Thoracic aorta (tissue), 2 donors: Measurements from ENCODE around the gene FXYD2. TPM values are rescaled to one million over a fixed set of nuclear protein-coding genes. Genes with fewer than 3 reads are reported as not detected.

Experiments
- ATAC-seq: fragments of 150-250 bp; one replicate; pipeline ENCODE4 v1.8.0; 2017; ENCODE audit warnings: low read depth; ENCODE audit not compliant: insufficient number of reproducible peaks, low FRiP score
- DNase-seq: peaks from one replicate; pipeline ENCODE4 v3.0.0-alpha.2; 2020; ENCODE audit warnings: low spot score
- H3K27ac ChIP-seq, 2 donors: fragments of 200-600 bp; sonication (generic); 1 replicate in 1 of 2; 2 replicates in 1 of 2; pipeline ENCODE4 v1.5.1; 2016; ENCODE audit warnings: mild to moderate bottlenecking in 2 of 2, moderate library complexity in 2 of 2
- H3K27me3 ChIP-seq: fragments of 200-600 bp; sonication (generic); replicated peaks from 2 replicates; pipeline ENCODE4 v1.6.0; 2016; ENCODE audit warnings: mild to moderate bottlenecking; ENCODE audit not compliant: insufficient read depth
- H3K36me3 ChIP-seq: fragments of 200-600 bp; sonication (generic); one replicate; pipeline ENCODE4 v1.5.1; 2016
- H3K4me1 ChIP-seq, 2 donors: fragments of 200-600 bp; sonication (generic); 1 replicate in 1 of 2; 2 replicates in 1 of 2; pipeline versions ENCODE4 v1.5.1 to v1.6.0; 2016; ENCODE audit warnings: low read depth in 2 of 2, mild to moderate bottlenecking in 1 of 2; ENCODE audit not compliant: control insufficient read depth in 1 of 2
- H3K4me3 ChIP-seq: fragments of 200-600 bp; sonication (generic); 2 replicates; pipeline ENCODE4 v1.5.1; 2016; ENCODE audit warnings: mild to moderate bottlenecking
- H3K9me3 ChIP-seq: fragments of 200-600 bp; sonication (generic); 2 replicates; pipeline ENCODE4 v1.5.1; 2016
- CTCF ChIP-seq: fragments of 200-600 bp; sonication (generic); IDR thresholded peaks from one replicate; pipeline ENCODE4 v1.5.1; 2019; ENCODE audit warnings: antibody characterized with exemption
- total RNA-seq, 2 donors: library from RNA; depleted of rRNA; stranded (reverse); fragments of >200 nt; gene quantifications; one replicate each; pipeline versions ENCODE4 v1.1.0 to v1.2.3, GENCODE V29; 2016

The FXYD2 gene
- total RNA-seq, 2 donors from 2014 or later, result not detected

- no peak for DNase-seq
- no peaks in the 10 kb centered on the region for H3K9me3 ChIP-seq
- no peaks in the 10 kb centered on the region for H3K4me1 ChIP-seq
- no peaks in the 10 kb centered on the region for H3K36me3 ChIP-seq
- H3K27me3 ChIP-seq, result no peaks in the 10 kb centered on the region
- no peak for ATAC-seq
- TF ChIP-seq CTCF, result no peak
- H3K27ac ChIP-seq, result no peak overlapping the region
- H3K4me3 ChIP-seq, result no peak overlapping the region
Observed at GRCh38 chr11:117837070-117837776, 12.7 kb upstream of the FXYD2 start.

- Histone ChIP-seq H3K36me3 (no peaks in the 10 kb centered on the region), H3K27ac (no peak overlapping the region), H3K9me3 (no peaks in the 10 kb centered on the region), H3K27me3 (no peaks in the 10 kb centered on the region), H3K4me1 (no peaks in the 10 kb centered on the region), H3K4me3 (no peak overlapping the region)
- no peak for DNase-seq
- TF ChIP-seq CTCF, result no peak
- no peak for ATAC-seq
Observed at GRCh38 chr11:117836077-117836960, 11.8 kb upstream of the FXYD2 start.

GRCh38 chr11:117835576-117835975 is 11.0 kb upstream of the FXYD2 start:
- DNase-seq, result no peak
- no peak for TF ChIP-seq CTCF
- no peaks in the 10 kb centered on the region for H3K9me3 ChIP-seq
- H3K27me3 ChIP-seq, result no peaks in the 10 kb centered on the region
- ATAC-seq, result no peak
- no peak overlapping the region for H3K4me3 ChIP-seq
- no peaks in the 10 kb centered on the region for H3K4me1 ChIP-seq
- no peak overlapping the region for H3K27ac ChIP-seq
- H3K36me3 ChIP-seq, result no peaks in the 10 kb centered on the region

- Histone ChIP-seq H3K36me3 (no peaks in the 10 kb centered on the region), H3K9me3 (no peaks in the 10 kb centered on the region), H3K27ac (no peak overlapping the region), H3K27me3 (no peaks in the 10 kb centered on the region), H3K4me1 (no peaks in the 10 kb centered on the region), H3K4me3 (no peak overlapping the region)
- no peak for TF ChIP-seq CTCF
- ATAC-seq (no peak), DNase-seq (no peak)
Observed at GRCh38 chr11:117834838-117835443, 10.4 kb upstream of the FXYD2 start.
